HepG2 (cell line): ENCODE measurements around the gene KIF5B. TPM values are rescaled to one million over a fixed set of nuclear protein-coding genes. Genes with fewer than 3 reads are reported as not detected.
A peak's percentile ranks its signal among the peaks of the same experiment; 100 is the strongest.

Experiments
- GATAD2A ChIP-seq: IDR thresholded peaks from 2 replicates; pipeline ENCODE4 v1.6.1; 2016
- GFI1 ChIP-seq: sonication (generic); formaldehyde crosslinking; IDR thresholded peaks from 2 replicates; pipeline ENCODE4 v1.5.0; 2020; ENCODE audit warnings: missing genetic modification reagents, mild to moderate bottlenecking, borderline replicate concordance
- HNRNPK ChIP-seq: fragments of 200-400 bp; formaldehyde crosslinking; IDR thresholded peaks from 2 replicates; pipeline ENCODE4 v1.6.1; 2018; ENCODE audit warnings: low read length, low read depth, moderate library complexity, mild to moderate bottlenecking; ENCODE audit not compliant: poor library complexity, severe bottlenecking
- KMT2B ChIP-seq: IDR thresholded peaks from 2 replicates; pipeline ENCODE4 v1.6.1; 2016; ENCODE audit warnings: missing genetic modification reagents, missing compliant biosample characterization
- MIXL1 ChIP-seq: IDR thresholded peaks from 2 replicates; pipeline ENCODE4 v1.6.1; 2016
- TEAD3 ChIP-seq: optimal IDR thresholded peaks from 2 replicates; pipeline ENCODE3; 2016; ENCODE audit warnings: borderline replicate concordance
- TP53 ChIP-seq: sonication (generic); formaldehyde crosslinking; conservative IDR thresholded peaks from 2 replicates; pipeline ENCODE4 v1.4.0; 2020; ENCODE audit warnings: missing genetic modification reagents
- ZFP62 ChIP-seq: sonication (generic); formaldehyde crosslinking; IDR thresholded peaks from 2 replicates; pipeline ENCODE4 v1.4.0; 2020; ENCODE audit warnings: missing genetic modification reagents
- ZNF101 ChIP-seq: sonication (generic); formaldehyde crosslinking; IDR thresholded peaks from 2 replicates; pipeline ENCODE4 v1.4.0; 2020; ENCODE audit warnings: mild to moderate bottlenecking, low read depth, missing genetic modification reagents, borderline replicate concordance
- ZNF234 ChIP-seq: sonication (generic); formaldehyde crosslinking; conservative IDR thresholded peaks from 2 replicates; pipeline ENCODE4 v1.5.1; 2020; ENCODE audit warnings: mild to moderate bottlenecking, missing genetic modification reagents
- ZNF24 ChIP-seq: fragments of 450-650 bp; IDR thresholded peaks from 2 replicates; pipeline ENCODE4 v1.6.1; 2017; ENCODE audit warnings: antibody characterized with exemption, mild to moderate bottlenecking
- ZNF343 ChIP-seq: sonication (generic); formaldehyde crosslinking; IDR thresholded peaks from 2 replicates; pipeline ENCODE4 v1.4.0; 2020; ENCODE audit warnings: mild to moderate bottlenecking, missing genetic modification reagents
- ZNF382 ChIP-seq: sonication (generic); formaldehyde crosslinking; IDR thresholded peaks from 2 replicates; pipeline ENCODE4 v1.5.0; 2020; ENCODE audit warnings: missing genetic modification reagents, mild to moderate bottlenecking, borderline replicate concordance
- ZNF501 ChIP-seq: sonication (generic); formaldehyde crosslinking; IDR thresholded peaks from 2 replicates; pipeline ENCODE4 v1.5.1; 2020; ENCODE audit warnings: mild to moderate bottlenecking, moderate library complexity, missing genetic modification reagents
- polyA plus RNA-seq, 8 experiments: library from polyadenylated mRNA; depleted of rRNA in 3 of 8; stranded (reverse) in 7 of 8; unstranded in 1 of 8; fragments of >200 nt; fragmentation: Illumina TruSeq in 4 of 8; extraction: Trizol in 4 of 8; gene quantifications; 2 replicates each; pipeline versions ENCODE4 v1.2.1 to v1.2.3, GENCODE V29; 2011 to 2016; ENCODE audit warnings: low read depth in 4 of 8, missing spikeins in 1 of 8, mixed read lengths in 1 of 8; ENCODE audit not compliant: insufficient read depth in 1 of 8
- total RNA-seq, 5 experiments: library from RNA; depleted of rRNA; stranded (reverse); fragments of >200 nt; fragmentation: Illumina TruSeq; extraction: Trizol; gene quantifications; 2 replicates each; pipeline ENCODE4 v1.2.3, GENCODE V29; 2016; ENCODE audit warnings: low read depth in 1 of 5
- TF ChIP-seq, protein P1 (sequence below): sonication (generic); formaldehyde crosslinking; IDR thresholded peaks from 2 replicates; pipeline ENCODE4 v1.5.0; 2020; ENCODE audit warnings: mild to moderate bottlenecking, missing genetic modification reagents
- TF ChIP-seq, protein P2 (sequence below): sonication (generic); formaldehyde crosslinking; IDR thresholded peaks from 2 replicates; pipeline ENCODE4 v1.8.0; 2022; ENCODE audit warnings: mild to moderate bottlenecking, missing genetic modification reagents; ENCODE audit not compliant: insufficient replicate concordance
- TF ChIP-seq, protein P3 (sequence below): sonication (generic); formaldehyde crosslinking; IDR thresholded peaks from 2 replicates; pipeline ENCODE4 v1.5.0; 2020; ENCODE audit warnings: missing genetic modification reagents
- TF ChIP-seq, protein P4 (sequence below): IDR thresholded peaks from 2 replicates; pipeline ENCODE4 v1.6.1; 2016; ENCODE audit warnings: missing genetic modification reagents, missing compliant biosample characterization
- TF ChIP-seq, protein P5 (sequence below): fragments of 450-650 bp; IDR thresholded peaks from 2 replicates; pipeline ENCODE4 v1.6.1; 2016
- TF ChIP-seq, protein P6 (sequence below): sonication (generic); formaldehyde crosslinking; IDR thresholded peaks from 2 replicates; pipeline ENCODE4 v1.5.1; 2020; ENCODE audit warnings: mild to moderate bottlenecking, missing genetic modification reagents, moderate library complexity

KIF5B gene
- total and polyA plus RNA-seq, 2 of the 13 experiments (the other 11 are each of a cell fraction or from before 2014, with no cell fraction given): 34.3 to 133 TPM

DNA sequence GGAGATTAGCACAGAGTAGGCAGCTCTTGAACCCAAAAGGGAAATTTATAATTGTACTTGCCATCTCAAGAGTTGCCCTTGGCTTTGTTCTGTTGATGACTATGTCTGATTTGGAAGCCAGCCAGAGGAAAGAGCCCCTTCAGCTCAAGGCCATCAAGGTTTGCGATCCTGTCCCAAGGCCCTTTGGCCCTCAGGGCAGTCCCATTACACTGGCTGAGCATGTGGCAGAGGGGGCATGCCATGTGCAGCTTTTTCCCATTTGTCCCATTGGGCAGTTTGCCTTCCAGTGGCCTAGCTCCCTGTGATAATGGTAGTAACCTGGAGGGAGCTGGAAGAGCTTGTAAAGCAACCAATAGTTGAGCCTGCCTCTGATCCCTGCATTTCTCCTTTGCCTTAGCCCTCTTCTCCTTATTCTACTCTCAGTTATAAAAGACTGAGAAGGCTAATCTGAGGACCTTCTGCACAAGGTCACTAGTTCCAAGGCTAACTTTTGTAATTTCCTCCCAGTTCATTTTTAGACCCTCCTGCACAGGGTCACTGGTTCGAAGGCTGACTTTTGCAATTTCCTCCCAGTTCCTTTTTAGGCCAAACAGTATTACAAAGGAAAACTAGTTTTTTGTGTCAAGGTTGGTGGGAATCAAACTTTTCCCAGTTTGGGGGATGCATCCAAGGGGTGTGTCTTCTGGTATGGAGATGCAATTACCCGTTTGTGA, 96.6 kb downstream of the KIF5B start (continued):
- TF ChIP-seq, protein P1, sequence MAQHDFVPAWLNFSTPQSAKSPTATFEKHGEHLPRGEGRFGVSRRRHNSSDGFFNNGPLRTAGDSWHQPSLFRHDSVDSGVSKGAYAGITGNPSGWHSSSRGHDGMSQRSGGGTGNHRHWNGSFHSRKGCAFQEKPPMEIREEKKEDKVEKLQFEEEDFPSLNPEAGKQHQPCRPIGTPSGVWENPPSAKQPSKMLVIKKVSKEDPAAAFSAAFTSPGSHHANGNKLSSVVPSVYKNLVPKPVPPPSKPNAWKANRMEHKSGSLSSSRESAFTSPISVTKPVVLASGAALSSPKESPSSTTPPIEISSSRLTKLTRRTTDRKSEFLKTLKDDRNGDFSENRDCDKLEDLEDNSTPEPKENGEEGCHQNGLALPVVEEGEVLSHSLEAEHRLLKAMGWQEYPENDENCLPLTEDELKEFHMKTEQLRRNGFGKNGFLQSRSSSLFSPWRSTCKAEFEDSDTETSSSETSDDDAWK (CRISPR knock-in tag): no peak
- TF ChIP-seq MIXL1 (CRISPR knock-in tag) (no peak), ZNF343 (CRISPR knock-in tag) (no peak), ZNF24 (no peak), GATAD2A (peak; percentile 31; the same call in 1 of the 2 replicates), HNRNPK (no peak), TEAD3 (CRISPR knock-in tag) (peak; percentile 29), ZNF501 (CRISPR knock-in tag) (peak; percentile 25; the same call in 1 of the 2 replicates), ZNF234 (CRISPR knock-in tag) (no peak), ZFP62 (CRISPR knock-in tag) (no peak), KMT2B (CRISPR knock-in tag) (no peak), ZNF101 (no peak), ZNF382 (CRISPR knock-in tag) (no peak), GFI1 (CRISPR knock-in tag) (no peak), TP53 (no peak)
- TF ChIP-seq, protein P2, sequence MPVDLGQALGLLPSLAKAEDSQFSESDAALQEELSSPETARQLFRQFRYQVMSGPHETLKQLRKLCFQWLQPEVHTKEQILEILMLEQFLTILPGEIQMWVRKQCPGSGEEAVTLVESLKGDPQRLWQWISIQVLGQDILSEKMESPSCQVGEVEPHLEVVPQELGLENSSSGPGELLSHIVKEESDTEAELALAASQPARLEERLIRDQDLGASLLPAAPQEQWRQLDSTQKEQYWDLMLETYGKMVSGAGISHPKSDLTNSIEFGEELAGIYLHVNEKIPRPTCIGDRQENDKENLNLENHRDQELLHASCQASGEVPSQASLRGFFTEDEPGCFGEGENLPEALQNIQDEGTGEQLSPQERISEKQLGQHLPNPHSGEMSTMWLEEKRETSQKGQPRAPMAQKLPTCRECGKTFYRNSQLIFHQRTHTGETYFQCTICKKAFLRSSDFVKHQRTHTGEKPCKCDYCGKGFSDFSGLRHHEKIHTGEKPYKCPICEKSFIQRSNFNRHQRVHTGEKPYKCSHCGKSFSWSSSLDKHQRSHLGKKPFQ (CRISPR knock-in tag): peak; percentile 37
- TF ChIP-seq, protein P3, sequence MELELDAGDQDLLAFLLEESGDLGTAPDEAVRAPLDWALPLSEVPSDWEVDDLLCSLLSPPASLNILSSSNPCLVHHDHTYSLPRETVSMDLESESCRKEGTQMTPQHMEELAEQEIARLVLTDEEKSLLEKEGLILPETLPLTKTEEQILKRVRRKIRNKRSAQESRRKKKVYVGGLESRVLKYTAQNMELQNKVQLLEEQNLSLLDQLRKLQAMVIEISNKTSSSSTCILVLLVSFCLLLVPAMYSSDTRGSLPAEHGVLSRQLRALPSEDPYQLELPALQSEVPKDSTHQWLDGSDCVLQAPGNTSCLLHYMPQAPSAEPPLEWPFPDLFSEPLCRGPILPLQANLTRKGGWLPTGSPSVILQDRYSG: no peak
- TF ChIP-seq, protein P4, sequence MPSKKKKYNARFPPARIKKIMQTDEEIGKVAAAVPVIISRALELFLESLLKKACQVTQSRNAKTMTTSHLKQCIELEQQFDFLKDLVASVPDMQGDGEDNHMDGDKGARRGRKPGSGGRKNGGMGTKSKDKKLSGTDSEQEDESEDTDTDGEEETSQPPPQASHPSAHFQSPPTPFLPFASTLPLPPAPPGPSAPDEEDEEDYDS (CRISPR knock-in tag): no peak
- TF ChIP-seq, protein P5, sequence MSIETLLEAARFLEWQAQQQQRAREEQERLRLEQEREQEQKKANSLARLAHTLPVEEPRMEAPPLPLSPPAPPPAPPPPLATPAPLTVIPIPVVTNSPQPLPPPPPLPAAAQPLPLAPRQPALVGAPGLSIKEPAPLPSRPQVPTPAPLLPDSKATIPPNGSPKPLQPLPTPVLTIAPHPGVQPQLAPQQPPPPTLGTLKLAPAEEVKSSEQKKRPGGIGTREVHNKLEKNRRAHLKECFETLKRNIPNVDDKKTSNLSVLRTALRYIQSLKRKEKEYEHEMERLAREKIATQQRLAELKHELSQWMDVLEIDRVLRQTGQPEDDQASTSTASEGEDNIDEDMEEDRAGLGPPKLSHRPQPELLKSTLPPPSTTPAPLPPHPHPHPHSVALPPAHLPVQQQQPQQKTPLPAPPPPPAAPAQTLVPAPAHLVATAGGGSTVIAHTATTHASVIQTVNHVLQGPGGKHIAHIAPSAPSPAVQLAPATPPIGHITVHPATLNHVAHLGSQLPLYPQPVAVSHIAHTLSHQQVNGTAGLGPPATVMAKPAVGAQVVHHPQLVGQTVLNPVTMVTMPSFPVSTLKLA: peak; percentile 93
- TF ChIP-seq, protein P6, sequence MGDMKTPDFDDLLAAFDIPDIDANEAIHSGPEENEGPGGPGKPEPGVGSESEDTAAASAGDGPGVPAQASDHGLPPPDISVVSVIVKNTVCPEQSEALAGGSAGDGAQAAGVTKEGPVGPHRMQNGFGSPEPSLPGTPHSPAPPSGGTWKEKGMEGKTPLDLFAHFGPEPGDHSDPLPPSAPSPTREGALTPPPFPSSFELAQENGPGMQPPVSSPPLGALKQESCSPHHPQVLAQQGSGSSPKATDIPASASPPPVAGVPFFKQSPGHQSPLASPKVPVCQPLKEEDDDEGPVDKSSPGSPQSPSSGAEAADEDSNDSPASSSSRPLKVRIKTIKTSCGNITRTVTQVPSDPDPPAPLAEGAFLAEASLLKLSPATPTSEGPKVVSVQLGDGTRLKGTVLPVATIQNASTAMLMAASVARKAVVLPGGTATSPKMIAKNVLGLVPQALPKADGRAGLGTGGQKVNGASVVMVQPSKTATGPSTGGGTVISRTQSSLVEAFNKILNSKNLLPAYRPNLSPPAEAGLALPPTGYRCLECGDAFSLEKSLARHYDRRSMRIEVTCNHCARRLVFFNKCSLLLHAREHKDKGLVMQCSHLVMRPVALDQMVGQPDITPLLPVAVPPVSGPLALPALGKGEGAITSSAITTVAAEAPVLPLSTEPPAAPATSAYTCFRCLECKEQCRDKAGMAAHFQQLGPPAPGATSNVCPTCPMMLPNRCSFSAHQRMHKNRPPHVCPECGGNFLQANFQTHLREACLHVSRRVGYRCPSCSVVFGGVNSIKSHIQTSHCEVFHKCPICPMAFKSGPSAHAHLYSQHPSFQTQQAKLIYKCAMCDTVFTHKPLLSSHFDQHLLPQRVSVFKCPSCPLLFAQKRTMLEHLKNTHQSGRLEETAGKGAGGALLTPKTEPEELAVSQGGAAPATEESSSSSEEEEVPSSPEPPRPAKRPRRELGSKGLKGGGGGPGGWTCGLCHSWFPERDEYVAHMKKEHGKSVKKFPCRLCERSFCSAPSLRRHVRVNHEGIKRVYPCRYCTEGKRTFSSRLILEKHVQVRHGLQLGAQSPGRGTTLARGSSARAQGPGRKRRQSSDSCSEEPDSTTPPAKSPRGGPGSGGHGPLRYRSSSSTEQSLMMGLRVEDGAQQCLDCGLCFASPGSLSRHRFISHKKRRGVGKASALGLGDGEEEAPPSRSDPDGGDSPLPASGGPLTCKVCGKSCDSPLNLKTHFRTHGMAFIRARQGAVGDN (CRISPR knock-in tag): peak; percentile 61
